ENCODE results near the gene ATP1B1.

ATP1B1 gene

DNA sequence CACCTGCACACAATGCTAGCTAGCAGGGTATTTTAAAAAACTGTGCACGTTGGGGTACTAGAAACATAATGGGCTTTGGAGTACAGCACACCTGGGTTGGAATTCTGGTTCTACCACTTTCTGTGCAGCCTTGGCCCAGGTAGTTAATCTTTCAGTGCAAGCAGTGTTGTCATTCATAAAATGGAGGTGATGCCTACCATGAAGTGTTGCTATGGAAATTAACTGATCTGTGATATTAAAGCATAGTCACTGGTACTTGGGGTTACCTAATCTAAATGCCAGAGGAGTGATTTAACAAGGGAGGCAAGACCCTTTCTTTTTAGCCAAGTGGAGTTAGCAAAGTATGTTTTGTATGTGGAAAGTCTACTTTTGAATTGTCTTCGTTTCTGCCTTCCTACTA lies 18.0 kb downstream of the ATP1B1 start:
- no peak for TF ChIP-seq SP2 (tag by site-specific recombination; IDR thresholded peaks at IDR 0.05)
- TF ChIP-seq, protein P1, sequence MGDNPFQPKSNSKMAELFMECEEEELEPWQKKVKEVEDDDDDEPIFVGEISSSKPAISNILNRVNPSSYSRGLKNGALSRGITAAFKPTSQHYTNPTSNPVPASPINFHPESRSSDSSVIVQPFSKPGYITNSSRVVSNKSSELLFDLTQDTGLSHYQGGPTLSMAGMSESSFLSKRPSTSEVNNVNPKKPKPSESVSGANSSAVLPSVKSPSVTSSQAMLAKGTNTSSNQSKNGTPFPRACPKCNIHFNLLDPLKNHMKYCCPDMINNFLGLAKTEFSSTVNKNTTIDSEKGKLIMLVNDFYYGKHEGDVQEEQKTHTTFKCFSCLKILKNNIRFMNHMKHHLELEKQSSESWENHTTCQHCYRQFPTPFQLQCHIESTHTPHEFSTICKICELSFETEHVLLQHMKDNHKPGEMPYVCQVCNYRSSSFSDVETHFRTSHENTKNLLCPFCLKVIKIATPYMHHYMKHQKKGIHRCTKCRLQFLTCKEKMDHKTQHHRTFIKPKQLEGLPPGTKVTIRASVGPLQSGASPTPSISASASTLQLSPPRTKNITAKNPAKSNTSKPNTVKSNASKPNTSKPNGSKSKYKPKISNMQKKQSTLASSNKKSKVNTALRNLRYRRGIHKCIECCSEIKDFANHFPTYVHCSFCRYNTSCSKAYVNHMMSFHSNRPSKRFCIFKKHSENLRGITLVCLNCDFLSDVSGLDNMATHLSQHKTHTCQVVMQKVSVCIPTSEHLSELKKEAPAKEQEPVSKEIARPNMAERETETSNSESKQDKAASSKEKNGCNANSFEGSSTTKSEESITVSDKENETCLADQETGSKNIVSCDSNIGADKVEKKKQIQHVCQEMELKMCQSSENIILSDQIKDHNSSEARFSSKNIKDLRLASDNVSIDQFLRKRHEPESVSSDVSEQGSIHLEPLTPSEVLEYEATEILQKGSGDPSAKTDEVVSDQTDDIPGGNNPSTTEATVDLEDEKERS (tag by site-specific recombination; IDR thresholded peaks at IDR 0.05), result no peak
- no peak for TF ChIP-seq ZEB2 (tag by site-specific recombination; IDR thresholded peaks at IDR 0.05)
- TF ChIP-seq, protein P2, sequence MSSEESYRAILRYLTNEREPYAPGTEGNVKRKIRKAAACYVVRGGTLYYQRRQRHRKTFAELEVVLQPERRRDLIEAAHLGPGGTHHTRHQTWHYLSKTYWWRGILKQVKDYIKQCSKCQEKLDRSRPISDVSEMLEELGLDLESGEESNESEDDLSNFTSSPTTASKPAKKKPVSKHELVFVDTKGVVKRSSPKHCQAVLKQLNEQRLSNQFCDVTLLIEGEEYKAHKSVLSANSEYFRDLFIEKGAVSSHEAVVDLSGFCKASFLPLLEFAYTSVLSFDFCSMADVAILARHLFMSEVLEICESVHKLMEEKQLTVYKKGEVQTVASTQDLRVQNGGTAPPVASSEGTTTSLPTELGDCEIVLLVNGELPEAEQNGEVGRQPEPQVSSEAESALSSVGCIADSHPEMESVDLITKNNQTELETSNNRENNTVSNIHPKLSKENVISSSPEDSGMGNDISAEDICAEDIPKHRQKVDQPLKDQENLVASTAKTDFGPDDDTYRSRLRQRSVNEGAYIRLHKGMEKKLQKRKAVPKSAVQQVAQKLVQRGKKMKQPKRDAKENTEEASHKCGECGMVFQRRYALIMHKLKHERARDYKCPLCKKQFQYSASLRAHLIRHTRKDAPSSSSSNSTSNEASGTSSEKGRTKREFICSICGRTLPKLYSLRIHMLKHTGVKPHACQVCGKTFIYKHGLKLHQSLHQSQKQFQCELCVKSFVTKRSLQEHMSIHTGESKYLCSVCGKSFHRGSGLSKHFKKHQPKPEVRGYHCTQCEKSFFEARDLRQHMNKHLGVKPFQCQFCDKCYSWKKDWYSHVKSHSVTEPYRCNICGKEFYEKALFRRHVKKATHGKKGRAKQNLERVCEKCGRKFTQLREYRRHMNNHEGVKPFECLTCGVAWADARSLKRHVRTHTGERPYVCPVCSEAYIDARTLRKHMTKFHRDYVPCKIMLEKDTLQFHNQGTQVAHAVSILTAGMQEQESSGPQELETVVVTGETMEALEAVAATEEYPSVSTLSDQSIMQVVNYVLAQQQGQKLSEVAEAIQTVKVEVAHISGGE (tag by site-specific recombination; conservative IDR thresholded peaks at IDR 0.05; ENCODE audit: low read depth), result no peak
- TF ChIP-seq ZNF157 (tag by site-specific recombination; IDR thresholded peaks at IDR 0.05), result no peak
- no peak for TF ChIP-seq ZBTB7A (tag by site-specific recombination; IDR thresholded peaks at IDR 0.05; ENCODE audit: low read depth)
- TF ChIP-seq ZNF2 (tag by site-specific recombination; IDR thresholded peaks at IDR 0.05), result no peak
- TF ChIP-seq ZBTB20 (tag by site-specific recombination; IDR thresholded peaks at IDR 0.05), result no peak
- TF ChIP-seq ZSCAN30 (tag by site-specific recombination; IDR thresholded peaks at IDR 0.05), result no peak
- TF ChIP-seq, protein P3, sequence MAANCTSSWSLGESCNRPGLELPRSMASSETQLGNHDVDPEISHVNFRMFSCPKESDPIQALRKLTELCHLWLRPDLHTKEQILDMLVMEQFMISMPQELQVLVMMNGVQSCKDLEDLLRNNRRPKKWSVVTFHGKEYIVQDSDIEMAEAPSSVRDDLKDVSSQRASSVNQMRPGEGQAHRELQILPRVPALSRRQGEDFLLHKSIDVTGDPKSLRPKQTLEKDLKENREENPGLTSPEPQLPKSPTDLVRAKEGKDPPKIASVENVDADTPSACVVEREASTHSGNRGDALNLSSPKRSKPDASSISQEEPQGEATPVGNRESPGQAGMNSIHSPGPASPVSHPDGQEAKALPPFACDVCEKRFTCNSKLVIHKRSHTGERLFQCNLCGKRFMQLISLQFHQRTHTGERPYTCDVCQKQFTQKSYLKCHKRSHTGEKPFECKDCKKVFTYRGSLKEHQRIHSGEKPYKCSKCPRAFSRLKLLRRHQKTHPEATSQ (tag by site-specific recombination; IDR thresholded peaks at IDR 0.05), result no peak
- TF ChIP-seq, protein P4, sequence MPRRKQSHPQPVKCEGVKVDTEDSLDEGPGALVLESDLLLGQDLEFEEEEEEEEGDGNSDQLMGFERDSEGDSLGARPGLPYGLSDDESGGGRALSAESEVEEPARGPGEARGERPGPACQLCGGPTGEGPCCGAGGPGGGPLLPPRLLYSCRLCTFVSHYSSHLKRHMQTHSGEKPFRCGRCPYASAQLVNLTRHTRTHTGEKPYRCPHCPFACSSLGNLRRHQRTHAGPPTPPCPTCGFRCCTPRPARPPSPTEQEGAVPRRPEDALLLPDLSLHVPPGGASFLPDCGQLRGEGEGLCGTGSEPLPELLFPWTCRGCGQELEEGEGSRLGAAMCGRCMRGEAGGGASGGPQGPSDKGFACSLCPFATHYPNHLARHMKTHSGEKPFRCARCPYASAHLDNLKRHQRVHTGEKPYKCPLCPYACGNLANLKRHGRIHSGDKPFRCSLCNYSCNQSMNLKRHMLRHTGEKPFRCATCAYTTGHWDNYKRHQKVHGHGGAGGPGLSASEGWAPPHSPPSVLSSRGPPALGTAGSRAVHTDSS (tag by site-specific recombination; IDR thresholded peaks at IDR 0.05), result no peak
- TF ChIP-seq ZNF214 (tag by site-specific recombination; IDR thresholded peaks at IDR 0.05; ENCODE audit: borderline replicate concordance), result no peak
- TF ChIP-seq ZNF560 (tag by site-specific recombination; IDR thresholded peaks at IDR 0.05; ENCODE audit: borderline replicate concordance), result no peak
- TF ChIP-seq, protein P5, sequence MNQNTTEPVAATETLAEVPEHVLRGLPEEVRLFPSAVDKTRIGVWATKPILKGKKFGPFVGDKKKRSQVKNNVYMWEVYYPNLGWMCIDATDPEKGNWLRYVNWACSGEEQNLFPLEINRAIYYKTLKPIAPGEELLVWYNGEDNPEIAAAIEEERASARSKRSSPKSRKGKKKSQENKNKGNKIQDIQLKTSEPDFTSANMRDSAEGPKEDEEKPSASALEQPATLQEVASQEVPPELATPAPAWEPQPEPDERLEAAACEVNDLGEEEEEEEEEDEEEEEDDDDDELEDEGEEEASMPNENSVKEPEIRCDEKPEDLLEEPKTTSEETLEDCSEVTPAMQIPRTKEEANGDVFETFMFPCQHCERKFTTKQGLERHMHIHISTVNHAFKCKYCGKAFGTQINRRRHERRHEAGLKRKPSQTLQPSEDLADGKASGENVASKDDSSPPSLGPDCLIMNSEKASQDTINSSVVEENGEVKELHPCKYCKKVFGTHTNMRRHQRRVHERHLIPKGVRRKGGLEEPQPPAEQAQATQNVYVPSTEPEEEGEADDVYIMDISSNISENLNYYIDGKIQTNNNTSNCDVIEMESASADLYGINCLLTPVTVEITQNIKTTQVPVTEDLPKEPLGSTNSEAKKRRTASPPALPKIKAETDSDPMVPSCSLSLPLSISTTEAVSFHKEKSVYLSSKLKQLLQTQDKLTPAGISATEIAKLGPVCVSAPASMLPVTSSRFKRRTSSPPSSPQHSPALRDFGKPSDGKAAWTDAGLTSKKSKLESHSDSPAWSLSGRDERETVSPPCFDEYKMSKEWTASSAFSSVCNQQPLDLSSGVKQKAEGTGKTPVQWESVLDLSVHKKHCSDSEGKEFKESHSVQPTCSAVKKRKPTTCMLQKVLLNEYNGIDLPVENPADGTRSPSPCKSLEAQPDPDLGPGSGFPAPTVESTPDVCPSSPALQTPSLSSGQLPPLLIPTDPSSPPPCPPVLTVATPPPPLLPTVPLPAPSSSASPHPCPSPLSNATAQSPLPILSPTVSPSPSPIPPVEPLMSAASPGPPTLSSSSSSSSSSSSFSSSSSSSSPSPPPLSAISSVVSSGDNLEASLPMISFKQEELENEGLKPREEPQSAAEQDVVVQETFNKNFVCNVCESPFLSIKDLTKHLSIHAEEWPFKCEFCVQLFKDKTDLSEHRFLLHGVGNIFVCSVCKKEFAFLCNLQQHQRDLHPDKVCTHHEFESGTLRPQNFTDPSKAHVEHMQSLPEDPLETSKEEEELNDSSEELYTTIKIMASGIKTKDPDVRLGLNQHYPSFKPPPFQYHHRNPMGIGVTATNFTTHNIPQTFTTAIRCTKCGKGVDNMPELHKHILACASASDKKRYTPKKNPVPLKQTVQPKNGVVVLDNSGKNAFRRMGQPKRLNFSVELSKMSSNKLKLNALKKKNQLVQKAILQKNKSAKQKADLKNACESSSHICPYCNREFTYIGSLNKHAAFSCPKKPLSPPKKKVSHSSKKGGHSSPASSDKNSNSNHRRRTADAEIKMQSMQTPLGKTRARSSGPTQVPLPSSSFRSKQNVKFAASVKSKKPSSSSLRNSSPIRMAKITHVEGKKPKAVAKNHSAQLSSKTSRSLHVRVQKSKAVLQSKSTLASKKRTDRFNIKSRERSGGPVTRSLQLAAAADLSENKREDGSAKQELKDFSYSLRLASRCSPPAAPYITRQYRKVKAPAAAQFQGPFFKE (tag by site-specific recombination; IDR thresholded peaks at IDR 0.05; ENCODE audit: borderline replicate concordance), result no peak
- TF ChIP-seq ZNF394 (tag by site-specific recombination; IDR thresholded peaks at IDR 0.05; ENCODE audit: borderline replicate concordance), result no peak
- no peak for TF ChIP-seq ZNF292 (tag by site-specific recombination; IDR thresholded peaks at IDR 0.05; ENCODE audit: borderline replicate concordance, low read depth)
- TF ChIP-seq ZNF629 (tag by site-specific recombination; IDR thresholded peaks at IDR 0.05), result no peak
- no peak for TF ChIP-seq ZNF23 (tag by site-specific recombination; IDR thresholded peaks at IDR 0.05; ENCODE audit: borderline replicate concordance)
- ChIA-PET CTCF (no interaction called here), POLR2A (no interaction called here)

More for the DNA sequence above, 18.0 kb downstream of the ATP1B1 start:
- no peak overlapping the region for H3K4me3 ChIP-seq (ENCODE audit: low read depth, low read length)
- no peaks in the 10 kb centered on the region for H3K9me3 ChIP-seq (ENCODE audit: control insufficient read depth, insufficient read depth, low read depth, low read length)
- no peaks in the 10 kb centered on the region; the same call in 1 of the 2 replicates for H3K4me1 ChIP-seq (ENCODE audit: control insufficient read depth, insufficient read depth, low read length)
- H3K36me3 ChIP-seq (ENCODE audit: control insufficient read depth in 2 of 2, insufficient read depth in 1 of 2, low read length in 2 of 2), result peaks cover 37 to 65% of the 10 kb centered on the region in 2 experiments
- no peak overlapping the region for H3K27ac ChIP-seq (ENCODE audit: extremely low read depth, low read depth, low read length)
